ENCODE data around the gene HGS.

Gene HGS

DNA sequence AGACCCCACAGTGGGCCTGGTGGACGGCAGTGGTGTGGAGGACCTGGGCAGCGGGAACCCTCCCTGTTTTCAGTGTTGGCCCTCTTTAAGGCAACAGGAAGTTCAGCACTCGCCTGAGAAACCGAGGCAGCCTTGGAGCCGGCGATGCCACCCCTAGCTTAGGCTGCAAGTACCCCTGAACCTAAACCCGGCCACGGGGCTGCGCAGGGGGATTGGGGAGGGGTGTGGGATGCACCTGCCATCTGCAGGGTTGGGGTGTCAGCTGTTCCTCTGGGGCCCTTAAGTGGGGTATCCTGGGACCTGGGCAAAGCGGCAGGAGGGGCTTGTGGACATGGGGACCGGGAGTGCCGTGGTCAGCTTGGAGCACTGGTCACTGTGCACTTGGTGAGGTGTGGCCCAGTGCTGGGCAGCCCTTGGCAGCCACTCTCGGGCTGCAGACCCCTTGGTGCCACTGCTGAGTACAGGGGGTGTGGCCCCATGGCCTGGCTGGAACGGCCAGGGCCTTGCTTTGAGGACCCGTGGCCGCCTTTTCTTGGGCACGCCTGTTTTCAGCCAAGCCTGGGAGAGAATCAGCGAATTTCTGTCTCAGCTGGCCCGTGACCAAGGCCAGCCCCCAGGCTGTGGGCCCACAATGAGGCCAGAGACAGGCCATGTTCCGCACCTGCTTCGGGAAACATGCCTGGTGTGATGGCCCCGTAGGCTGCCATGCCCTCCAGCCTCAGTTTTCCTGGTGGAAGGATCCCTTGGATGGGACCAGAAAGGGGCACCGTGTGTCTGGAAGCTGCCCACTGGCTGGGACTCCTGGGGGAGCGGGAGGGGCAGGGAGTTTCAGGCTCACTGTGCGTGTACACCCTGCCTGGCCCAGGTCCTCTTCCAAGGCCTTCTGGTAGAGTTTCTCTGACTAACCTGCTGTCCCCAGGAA lies 24.2 kb downstream of the HGS start:
- DNase-seq: no peak

- DNase-seq: no peak
Measured at GRCh38 chr17:81708739-81709185, 25.0 kb downstream of the HGS start.

- no peak for DNase-seq
Measured at GRCh38 chr17:81710514-81711308, 26.9 kb downstream of the HGS start.

DNA sequence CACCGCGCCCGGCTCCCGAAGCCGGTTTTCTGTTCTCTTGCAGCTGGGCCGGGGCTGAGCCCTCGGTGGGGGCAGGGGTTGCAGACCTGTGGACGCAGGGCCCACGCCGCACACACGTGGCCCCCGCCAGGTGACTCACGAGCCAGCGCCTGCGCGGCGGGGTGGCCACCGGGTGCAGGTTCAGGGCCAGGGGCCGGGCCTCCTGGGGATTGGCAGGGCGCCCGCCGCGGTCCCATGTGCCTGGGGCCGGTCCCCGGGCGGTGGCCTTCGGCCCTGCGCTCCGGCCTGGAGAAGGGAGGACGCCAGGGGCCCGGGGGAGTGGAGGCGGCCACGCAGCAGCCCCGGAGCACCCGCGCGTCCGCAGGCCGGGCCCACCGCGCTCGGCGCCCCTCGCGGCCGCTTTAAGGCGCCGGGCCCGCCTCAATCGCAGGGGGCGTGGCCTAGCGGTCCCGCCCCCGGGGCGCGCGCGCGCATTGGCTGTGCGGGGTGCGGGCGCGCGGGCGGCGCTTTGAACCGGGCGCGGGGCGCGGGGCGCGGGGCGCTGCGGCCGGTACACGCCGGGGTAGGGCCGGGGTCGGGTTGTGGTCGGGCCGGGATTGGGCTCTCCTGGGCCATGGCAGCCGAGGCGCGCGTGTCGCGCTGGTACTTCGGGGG lies 28.1 kb downstream of the HGS start, which contains the start of gene SLC25A10:
SLC25A10 (plus strand) TSS at position 471 of the 654 bp plus-strand sequence; CDS start at position 614, 143 bp downstream.
- peak; percentile 74 for DNase-seq

DNA sequence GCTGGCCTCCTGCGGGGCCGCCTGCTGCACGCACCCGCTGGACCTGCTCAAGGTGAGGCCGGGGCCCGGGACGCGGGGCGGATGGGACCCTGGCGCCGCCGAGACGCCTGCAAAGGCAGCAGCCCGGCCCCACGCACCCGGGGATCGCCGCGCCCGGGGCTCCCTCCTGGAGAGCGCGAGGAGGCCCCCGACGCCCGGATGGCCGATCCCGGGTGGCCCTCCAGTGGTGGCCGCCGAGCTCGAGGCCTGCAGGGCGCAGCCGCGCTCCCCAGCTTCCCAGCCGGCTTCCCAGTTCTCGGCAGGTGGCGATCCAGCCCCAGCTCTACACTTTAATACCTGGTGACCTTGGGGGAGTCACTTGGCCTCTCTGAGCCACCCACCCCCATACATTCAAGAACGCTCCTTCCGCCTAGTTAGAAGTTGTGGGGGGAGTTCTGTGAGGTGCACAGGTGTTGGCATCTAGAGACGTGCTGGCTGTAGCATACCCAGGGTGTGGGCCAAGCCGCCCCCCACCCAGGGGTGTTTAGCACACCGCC lies 28.7 kb downstream of the HGS start:
- DNase-seq: no peak

- DNase-seq: peak; percentile 27
Measured at GRCh38 chr17:81713004-81713555, 29.3 kb downstream of the HGS start.

DNA sequence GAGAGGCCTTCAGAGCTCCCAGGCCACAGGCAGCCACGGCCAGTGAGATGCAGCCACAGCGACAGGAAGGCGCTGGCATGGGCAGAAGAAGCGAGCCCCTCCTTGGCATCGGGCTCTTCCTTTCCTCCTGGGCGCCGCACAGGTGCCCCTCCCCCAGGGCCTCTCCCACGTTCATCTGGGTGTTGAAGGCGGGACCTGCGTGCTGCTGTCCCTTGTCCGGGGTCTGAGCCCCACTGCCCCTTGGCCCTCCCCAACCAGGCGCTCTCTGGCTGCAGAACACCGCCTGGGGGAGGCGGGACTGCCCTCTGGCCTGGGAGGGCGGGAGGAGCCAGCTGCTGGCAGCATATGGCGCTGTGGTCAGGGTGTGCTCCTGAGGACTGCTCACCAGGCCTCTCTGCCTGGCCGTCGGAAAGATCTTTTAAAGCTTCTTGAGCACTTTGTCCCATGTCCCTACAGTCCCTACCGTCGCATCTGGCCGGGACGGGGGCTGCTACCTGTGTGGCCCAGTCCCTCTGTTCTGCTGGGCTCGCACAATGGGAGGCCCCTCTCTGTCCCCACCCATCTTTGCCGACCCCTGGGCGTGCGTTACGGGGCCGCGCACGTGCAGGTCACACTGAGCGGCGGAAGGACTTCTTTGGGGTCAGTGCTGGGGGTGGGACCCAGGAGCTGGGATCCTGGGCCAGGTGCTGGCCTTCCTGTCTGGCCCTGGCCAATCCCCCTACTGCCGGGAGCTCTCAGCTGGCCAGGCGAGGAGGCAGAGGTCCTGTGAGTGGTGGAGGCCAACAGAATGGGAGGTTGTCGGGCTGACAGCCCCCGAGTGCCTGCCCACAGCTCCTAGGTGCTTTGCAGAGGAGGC lies 30.0 kb downstream of the HGS start:
- no peak for DNase-seq

GRCh38 chr17:81714412-81715106 lies 30.7 kb downstream of the HGS start:
- no peak for DNase-seq

- no peak for DNase-seq
Measured at GRCh38 chr17:81715107-81715871, 31.5 kb downstream of the HGS start.

DNA sequence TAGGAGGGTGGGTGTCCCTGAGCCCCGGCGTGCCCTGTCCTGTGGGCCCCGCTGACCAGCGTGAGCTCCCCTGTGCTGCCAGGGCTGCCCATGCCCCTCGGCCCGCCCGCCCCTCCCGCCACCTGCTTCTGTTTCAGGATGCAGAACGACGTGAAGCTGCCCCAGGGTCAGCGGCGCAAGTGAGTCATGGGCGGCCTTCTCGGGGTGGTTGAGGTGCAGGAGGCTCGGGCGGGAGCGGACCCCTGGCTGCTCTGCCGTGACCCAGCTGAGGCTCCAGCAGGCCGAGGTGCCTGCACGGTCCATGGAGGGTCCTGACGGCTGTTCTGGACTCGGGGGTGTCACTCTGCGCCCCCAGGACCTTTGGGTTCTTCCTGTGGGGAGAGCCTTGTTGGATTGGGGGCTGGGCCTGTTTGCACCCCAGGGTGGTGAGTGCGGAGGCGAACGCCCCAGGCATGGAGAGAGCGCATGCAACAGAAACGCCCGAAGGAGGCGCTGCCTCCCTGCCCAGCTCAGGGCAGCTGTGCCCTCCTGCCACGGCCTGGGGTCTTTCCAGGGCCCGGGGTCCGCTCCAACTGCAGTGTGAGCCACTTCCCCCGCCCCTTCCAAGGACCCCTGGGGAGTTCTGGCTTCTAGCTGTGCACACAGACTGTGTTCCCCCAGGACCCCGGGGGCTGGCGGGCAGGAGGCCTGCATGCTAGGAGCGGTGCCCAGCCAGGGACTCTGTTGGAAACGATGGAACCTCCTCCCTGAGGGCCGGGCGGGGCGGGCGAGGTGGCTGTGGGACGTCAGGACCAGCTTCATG lies 32.3 kb downstream of the HGS start:
- DNase-seq: no peak

DNA sequence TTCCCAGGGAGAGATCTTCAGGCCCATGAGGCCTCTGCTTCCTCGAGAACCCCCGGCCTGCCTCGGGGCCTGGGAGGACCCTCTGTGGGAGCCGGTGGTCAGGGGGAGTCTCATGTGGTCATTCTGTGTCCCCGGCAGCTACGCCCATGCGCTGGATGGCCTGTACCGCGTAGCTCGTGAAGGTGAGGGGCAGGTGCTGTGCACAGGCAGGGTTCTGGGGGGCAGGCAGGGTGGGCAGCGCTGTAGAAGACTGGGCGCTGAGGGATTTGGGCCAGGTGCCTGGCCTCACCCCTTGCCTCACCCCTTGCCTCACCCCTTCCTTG lies 32.8 kb downstream of the HGS start:
- no peak for DNase-seq

- DNase-seq: no peak
Measured at GRCh38 chr17:81717049-81717765, 33.4 kb downstream of the HGS start.

DNA sequence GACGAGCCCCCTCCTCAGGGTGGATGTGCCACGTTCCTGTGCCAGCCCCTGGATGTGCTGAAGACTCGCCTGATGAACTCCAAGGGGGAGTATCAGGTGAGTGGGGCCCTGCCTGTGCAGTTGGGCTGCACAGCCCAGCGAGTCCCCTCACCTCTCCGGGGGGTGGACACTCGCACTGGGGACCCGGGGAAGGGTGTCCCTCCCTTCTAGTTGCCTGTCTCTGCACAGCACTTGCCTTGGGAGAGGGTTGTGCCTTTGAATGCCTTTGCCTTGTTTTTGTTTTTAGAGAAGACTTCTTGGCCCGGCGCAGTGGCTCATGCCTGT lies 33.9 kb downstream of the HGS start:
- no peak for DNase-seq

DNA sequence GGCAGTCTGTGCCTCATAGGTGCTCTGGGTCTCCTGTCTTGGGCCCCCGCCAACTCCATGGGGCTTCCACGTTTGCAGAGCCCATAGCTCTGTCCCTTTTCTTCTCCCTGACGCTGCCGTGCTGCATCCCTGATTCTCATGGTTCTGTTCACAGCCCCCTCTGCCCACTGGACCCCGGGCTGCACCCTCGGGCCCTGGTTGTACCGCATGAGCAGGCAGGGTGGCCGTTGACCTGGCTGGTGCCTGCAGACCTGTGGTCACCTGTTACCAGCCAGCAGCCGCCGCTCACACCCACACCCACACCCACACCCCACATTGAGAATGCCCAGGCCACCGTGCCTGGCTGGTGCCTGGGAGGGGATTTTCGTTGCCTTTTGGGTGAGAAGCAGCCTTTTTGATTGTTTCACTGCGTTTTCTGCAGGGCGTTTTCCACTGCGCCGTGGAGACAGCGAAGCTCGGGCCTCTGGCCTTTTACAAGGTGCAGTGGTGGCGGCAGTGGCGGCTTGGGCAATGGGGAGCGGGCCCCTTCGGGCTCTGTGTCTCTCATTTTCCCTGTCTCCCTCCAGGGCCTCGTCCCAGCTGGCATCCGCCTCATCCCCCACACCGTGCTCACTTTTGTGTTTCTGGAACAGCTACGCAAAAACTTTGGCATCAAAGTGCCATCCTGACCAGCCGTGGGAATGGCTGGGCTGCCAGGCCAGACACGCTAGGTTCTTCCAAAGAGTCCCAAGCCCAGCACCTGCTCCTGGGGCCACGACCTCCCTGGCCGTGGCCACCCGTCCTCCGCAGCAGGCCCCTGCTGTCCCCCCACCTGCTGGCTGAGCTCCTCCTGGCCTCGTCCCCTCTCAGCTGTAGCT lies 35.8 kb downstream of the HGS start:
- DNase-seq: peak; percentile 41

DNA sequence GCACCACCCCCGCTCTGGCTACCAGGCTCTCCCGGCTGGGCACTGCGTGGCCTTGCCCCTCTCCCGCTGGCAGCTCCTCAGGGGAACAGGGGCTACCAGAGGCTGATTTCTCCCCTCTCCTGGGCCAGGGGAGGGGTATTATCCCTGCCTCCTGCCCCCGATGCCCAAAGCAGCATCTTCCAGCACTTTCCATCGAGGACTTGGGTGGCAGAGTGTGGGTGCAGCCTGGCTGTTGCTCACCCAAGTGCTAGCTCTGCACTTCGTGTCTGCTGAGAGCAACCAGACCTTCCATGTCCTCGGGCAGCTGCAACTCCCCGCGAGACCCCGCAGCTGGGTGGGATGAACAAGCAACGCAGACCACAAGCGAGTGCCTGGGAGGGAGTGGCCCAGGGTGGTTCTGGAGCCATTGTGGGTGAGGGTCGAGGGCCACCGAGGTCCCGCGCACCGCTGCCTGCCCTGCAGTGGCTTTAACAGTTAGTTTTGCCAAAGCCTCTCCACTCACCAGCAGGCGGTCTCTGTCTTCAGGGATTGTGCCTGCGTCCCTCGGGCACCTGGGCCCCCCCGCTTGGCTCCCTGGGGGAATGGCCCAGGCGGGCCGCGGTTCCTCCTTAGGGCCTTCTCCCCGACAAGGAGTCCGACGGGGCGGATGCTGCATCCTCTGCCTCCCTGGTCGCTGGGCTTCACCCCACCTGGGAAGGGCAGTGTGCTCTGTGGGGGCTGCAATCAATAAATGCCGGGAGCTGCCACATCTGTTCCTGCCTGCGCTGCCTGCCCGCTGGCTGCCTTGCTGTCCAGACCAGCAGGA lies 36.7 kb downstream of the HGS start:
- DNase-seq: no peak

DNA sequence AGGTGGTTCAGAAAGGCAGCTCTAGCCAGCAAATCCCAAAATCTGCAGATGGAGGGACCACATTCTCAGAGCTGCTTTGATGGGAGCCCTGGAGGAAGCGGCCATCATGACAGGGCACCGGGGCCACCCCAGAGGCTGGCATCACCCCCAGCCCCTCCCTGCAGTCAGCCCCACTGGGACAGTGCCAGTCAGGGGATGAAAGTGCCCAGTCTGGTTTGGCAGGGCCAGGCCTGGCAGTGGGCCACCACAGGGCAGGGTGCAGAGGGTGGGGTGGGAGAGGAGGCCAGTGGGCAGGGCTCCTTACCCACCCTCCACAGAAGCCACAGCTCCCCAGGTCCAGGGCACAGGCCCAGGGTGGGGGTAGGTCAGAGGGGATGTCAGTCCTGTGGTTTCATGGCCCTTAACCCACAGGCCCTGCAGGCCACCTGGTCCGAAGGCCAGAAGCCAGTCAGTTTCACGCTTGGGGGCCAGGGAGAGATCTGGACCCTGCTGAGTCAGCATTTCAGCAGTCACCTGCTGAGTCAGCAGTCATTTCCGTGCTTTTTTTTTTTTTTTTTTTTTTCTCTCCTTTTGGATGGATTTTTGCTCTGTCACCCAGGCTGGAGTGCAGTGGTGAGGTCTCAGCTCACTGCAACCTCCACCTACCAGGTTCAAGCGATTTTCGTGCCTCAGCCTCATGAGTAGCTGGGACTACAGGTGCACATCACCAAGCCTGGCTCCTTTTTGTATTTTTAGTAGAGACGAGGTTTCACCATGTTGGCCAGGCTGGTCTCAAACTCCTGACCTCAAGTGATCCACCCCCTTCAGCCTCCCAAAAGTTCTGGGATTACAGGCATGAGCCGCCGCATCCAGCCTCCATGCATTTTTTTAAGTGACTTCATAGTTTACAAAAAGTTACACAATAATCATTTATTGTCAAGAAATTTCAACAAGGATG lies 38.6 kb downstream of the HGS start:
- DNase-seq: no peak

All from midbrain (tissue), 1 donor.